GM12873 (cell line): ENCODE measurements around the gene RABL6.

ENCODE experiments used
- CTCF ChIP-seq: IDR thresholded peaks from 2 replicates; pipeline ENCODE4 v1.5.1; 2012; ENCODE audit warnings: low read depth, mild to moderate bottlenecking, moderate library complexity, low read length, control low read depth; ENCODE audit not compliant: insufficient read depth; ENCODE audit errors: missing control alignments

RABL6 gene

GRCh38 chr9:136807281-136808074 is at the start of gene RABL6:
RABL6 (plus strand) TSS chr9:136807948; CDS start chr9:136808197, 249 bp downstream.
- no peak for TF ChIP-seq CTCF

GRCh38 chr9:136759001-136759400 is 48.7 kb upstream of the RABL6 start:
- no peak for TF ChIP-seq CTCF

GRCh38 chr9:136759436-136760325 is 48.1 kb upstream of the RABL6 start:
- no peak for TF ChIP-seq CTCF

GRCh38 chr9:136760424-136760823 is 47.3 kb upstream of the RABL6 start:
- TF ChIP-seq CTCF, result no peak

GRCh38 chr9:136760834-136761544 is 46.8 kb upstream of the RABL6 start:
- TF ChIP-seq CTCF, result peak; percentile 72

- no peak for TF ChIP-seq CTCF
Measured at GRCh38 chr9:136761545-136761981, 46.2 kb upstream of the RABL6 start.
